Small intestine (tissue), 7 donors: Measurements from ENCODE around the gene FPR2. TPM values are rescaled to one million over a fixed set of nuclear protein-coding genes. Genes with fewer than 3 reads are reported as not detected.

Experiments
- DNase-seq, 2 donors: peaks; one replicate each; pipeline versions ENCODE4 v3.0.0 to v3.0.0-alpha.2; 2013
- FAIRE-seq: peaks from 2 replicates; lab custom pipeline; 2012; peaks lifted over from hg19 to GRCh38; lab: Jason Lieb, UNC
- H3K27ac ChIP-seq, 3 donors: one replicate each; pipeline ENCODE4 v1.5.1; 2013; ENCODE audit warnings: low read length in 2 of 3, mild to moderate bottlenecking in 2 of 3, control low read depth in 1 of 3, inconsistent platforms in 1 of 3, low read depth in 1 of 3, moderate library complexity in 1 of 3
- H3K27me3 ChIP-seq, 3 donors: one replicate each; pipeline ENCODE4 v1.6.1; 2013; ENCODE audit warnings: low read length in 3 of 3, inconsistent platforms in 1 of 3; ENCODE audit not compliant: control insufficient read depth in 3 of 3, insufficient read depth in 3 of 3
- H3K36me3 ChIP-seq, 3 donors: one replicate each; pipeline ENCODE4 v1.6.1; 2013; ENCODE audit warnings: low read length in 3 of 3, inconsistent platforms in 1 of 3, low read depth in 1 of 3, mild to moderate bottlenecking in 1 of 3, moderate library complexity in 1 of 3; ENCODE audit not compliant: control insufficient read depth in 3 of 3, insufficient read depth in 2 of 3
- H3K4me1 ChIP-seq, 3 donors: one replicate each; pipeline ENCODE4 v1.6.1; 2013; ENCODE audit warnings: low read length in 2 of 3, inconsistent platforms in 1 of 3, low read depth in 1 of 3, mild to moderate bottlenecking in 1 of 3, moderate library complexity in 1 of 3; ENCODE audit not compliant: control insufficient read depth in 3 of 3, insufficient read depth in 2 of 3
- H3K4me3 ChIP-seq, 3 donors: one replicate each; pipeline ENCODE4 v1.5.1; 2013; ENCODE audit warnings: low read length in 3 of 3, control low read depth in 1 of 3, inconsistent platforms in 1 of 3, low read depth in 1 of 3, mild to moderate bottlenecking in 1 of 3, moderate library complexity in 1 of 3
- H3K9me3 ChIP-seq, 2 donors: one replicate each; pipeline ENCODE4 v1.6.1; 2013; ENCODE audit warnings: low read depth in 1 of 2, low read length in 1 of 2; ENCODE audit not compliant: control insufficient read depth in 2 of 2, insufficient read depth in 1 of 2
- WGBS, 3 donors: extraction: QIAGEN DNeasy Blood & Tissue Kit; methylation state at CpG; one replicate each; pipeline ENCODE4 v1.1.7; 2013; 5-methylcytosine and 5-hydroxymethylcytosine counted together
- polyA plus RNA-seq, 4 donors: library from polyadenylated mRNA; stranded (reverse) in 3 of 4; unstranded in 1 of 4; fragments of 200-250 nt in 3 of 4; fragments of 120-200 nt in 1 of 4; gene quantifications; one replicate each; pipeline versions ENCODE4 v1.2.1 to v1.2.3, GENCODE V29; 2013
- donor health status: healthy with polysubstance abuse.
- donor health status: control.
- donor health status: control.
- donor health status: Bipolar disorder and iron deficiency.
- donor health status: healthy.

The FPR2 gene
- polyA plus RNA-seq, 4 donors: 0.04 to 2.6 (median 1.8) TPM; not detected in 1

DNA sequence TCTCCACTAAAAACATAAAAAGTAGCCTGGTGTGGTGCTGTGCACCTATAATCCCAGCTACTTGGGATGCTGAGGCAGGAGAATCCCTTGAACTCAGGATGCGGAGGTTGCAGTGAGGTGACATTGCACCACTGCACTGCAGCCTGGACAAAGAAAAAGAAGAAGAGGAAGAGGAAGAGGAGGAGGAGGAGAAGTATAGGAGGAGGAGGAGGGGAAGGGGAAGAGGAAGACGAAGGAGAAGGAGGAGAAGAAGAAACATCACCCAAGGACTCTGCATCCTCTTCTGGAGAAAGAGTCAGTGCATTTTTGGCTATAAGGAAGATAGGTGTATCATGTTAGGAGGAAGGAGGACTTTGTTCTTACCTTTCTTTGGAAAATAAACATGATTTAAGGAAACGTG lies 21.0 kb downstream of the FPR2 start:
- no peak for FAIRE-seq
- H3K27me3 ChIP-seq: no peaks in the 10 kb centered on the region
- no peak overlapping the region for H3K27ac ChIP-seq
- WGBS, 3 donors: 49 to 54% (median 52%) methylated on average over 3 of the region's 3 CpGs
- H3K4me1 ChIP-seq: no peaks in the 10 kb centered on the region
- H3K9me3 ChIP-seq: no peaks in the 10 kb centered on the region
- DNase-seq: no peak
- H3K36me3 ChIP-seq: no peaks in the 10 kb centered on the region
- H3K4me3 ChIP-seq: no peak overlapping the region

DNA sequence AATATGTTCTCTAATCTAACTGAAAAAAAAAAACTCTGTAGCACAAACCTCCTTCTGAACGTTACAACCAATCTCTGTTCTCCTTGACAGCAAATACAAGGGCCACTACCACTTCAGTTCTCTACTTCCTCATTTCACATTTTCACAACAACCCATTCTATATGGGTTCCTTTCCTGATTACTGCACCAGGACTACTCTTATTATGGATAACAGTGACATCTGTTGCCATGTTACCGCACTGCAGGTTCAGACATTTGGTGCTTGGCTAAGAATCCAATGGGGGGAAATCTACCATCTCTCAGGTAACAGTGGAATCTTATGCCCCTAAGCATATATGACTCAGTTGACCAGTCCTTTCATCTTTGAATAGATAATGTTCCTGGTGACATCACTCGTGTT lies 22.4 kb downstream of the FPR2 start:
- no peak for DNase-seq
- no peak for FAIRE-seq
- Histone ChIP-seq H3K9me3 (no peaks in the 10 kb centered on the region), H3K4me1 (no peaks in the 10 kb centered on the region), H3K36me3 (no peaks in the 10 kb centered on the region), H3K27ac (no peak overlapping the region), H3K4me3 (no peak overlapping the region), H3K27me3 (no peaks in the 10 kb centered on the region)
- 21 to 40% (median 24%) methylated on average over 3 of the region's 3 CpGs for WGBS, 3 donors

DNA sequence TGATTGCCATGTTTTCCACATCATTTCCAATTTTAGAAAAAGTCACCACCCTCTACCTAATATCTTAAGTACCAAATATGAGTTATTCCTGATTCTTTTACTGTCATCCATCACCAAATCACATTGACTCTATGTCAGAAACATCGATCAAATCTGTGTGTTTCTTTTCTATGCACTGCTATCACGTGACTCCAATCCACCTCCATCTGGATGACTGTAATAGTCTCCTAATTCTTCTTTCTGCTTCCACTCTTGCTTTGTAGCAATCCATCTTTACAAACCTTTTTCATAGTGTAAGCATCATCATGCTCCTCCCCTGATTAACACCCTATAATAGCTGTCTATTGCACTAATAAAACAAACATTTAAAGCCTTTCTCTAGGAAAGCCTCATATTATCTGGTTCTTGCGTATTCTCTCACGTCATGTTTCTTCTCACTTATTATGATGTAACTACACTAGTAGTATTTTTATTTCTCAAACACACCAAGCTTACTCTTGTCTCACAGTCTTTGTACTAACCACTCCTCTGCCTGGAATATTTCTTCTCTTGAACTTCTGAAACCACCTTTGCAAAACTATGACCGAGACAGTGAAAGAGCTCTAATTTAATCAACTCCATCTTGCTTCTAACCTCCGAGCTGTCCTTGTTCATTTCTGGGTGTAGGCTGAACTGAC lies 23.3 kb downstream of the FPR2 start:
- DNase-seq (no peak), FAIRE-seq (no peak)
- Histone ChIP-seq H3K36me3 (no peaks in the 10 kb centered on the region), H3K27me3 (no peaks in the 10 kb centered on the region), H3K9me3 (no peaks in the 10 kb centered on the region), H3K27ac (no peak overlapping the region), H3K4me1 (no peaks in the 10 kb centered on the region), H3K4me3 (no peak overlapping the region)
- WGBS, 3 donors: 62 to 68% (median 65%) methylated on average over 6 of the region's 6 CpGs

DNA sequence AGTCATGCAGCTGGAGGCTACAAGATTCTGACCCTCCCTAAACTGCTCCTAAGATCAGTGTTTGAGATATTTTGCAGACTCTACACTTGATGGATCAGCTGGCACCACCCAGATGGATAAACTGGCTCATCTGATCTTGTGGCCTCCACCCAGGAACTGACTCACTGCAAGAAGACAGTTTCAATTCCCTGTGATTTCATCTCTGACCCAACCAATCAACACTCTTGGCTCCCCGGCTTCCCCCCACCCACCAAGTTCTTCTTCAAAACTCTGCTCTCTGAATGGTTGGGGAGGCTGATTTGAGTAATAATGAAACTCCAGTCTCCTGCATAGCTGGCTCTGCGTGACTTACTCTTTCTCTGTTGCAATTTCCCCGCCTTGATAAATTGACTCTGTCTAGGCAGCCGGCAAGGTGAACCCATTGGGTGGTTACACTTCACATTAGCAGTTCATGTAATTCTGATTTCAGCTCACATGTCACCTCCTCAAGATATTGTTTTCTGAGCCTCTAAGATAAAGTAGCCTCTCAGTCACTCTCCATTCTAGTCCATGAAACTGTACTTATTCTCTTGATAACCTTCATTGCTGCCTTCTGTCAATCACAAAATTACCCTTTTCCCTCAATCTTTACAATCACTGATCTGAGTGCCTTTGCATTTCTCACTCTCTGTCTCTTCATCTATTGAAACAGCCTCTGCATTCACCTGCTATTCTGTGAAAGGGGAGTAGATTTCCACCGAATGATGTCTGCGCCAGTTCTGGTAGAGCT lies 24.1 kb downstream of the FPR2 start:
- DNase-seq (no peak), FAIRE-seq (no peak)
- Histone ChIP-seq H3K4me1 (no peaks in the 10 kb centered on the region), H3K9me3 (no peaks in the 10 kb centered on the region), H3K27me3 (no peaks in the 10 kb centered on the region), H3K27ac (peak overlapping the region in 1 of 3 donors; percentile 21), H3K4me3 (no peak overlapping the region), H3K36me3 (no peaks in the 10 kb centered on the region)
- 65 to 75% (median 74%) methylated on average over 6 of the region's 6 CpGs for WGBS, 3 donors

DNA sequence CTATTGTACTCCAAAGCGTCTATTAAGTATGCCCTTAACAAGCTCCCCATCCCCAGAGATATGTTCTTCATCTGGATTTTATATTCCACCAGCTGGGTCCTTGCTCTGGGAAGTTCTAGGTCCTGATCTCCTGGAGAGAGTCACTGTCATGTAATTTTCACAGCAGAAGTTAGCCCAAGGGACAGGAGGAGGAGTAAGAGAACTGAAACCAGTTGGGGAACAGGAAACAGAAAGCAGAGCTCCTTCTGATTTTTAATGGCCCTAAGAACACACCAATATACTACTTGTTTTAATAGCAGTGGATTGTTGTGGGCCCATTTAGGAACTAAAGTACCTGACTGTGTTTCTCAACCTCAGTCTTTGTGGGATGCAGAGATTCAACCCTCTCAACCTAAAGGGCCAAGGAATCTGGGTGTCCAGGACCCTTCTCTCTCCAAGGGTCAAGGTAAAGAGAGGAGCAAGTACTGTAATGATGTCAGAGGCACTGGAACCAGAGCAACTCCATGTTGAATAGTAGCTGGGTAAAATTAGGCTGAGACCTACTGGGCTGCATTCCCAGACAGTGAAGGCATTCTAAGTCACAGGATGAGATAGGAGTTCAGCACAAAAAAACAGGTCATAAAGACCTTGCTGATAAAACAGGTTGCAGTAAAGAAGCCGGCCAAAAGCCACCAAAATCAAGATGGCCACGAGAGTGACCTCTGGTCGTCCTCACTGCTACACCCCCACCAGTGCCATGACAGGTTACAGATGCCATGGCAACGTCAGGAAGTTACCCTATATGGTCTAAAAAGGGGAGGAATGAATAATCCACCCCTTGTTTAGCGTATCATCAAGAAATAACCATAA lies 25.9 kb downstream of the FPR2 start:
- 48 to 62% (median 48%) methylated on average over 6 of the region's 6 CpGs for WGBS, 3 donors
- DNase-seq: no peak
- H3K36me3 ChIP-seq: no peaks in the 10 kb centered on the region

DNA sequence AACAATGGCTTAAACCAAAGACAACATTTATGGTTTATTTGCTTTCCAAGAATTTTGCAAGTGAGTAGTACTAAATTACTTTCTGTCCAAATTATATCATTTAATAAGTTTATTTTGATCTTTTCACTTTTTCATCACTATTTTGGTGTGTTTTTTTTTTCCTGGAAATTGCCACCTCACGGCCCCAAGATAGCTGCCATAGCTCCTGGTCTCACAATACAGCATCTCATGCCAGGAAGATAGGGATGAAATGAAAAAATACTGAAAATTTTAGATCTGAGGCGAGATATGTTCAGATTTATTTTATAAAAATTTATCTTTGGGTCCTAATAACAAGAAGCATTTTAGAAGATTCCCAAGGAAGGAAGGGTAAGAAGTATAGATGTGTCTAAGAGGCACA lies 27.0 kb downstream of the FPR2 start:
- no peak for DNase-seq
- H3K27me3 ChIP-seq: no peaks in the 10 kb centered on the region
- H3K27ac ChIP-seq: no peak overlapping the region
- H3K36me3 ChIP-seq: no peaks in the 10 kb centered on the region
- H3K4me1 ChIP-seq: no peaks in the 10 kb centered on the region
- WGBS, 3 donors: 47 to 65% (median 47%) methylated on average over 2 of the region's 2 CpGs
- no peak for FAIRE-seq
- H3K4me3 ChIP-seq: no peak overlapping the region
- no peaks in the 10 kb centered on the region for H3K9me3 ChIP-seq

More for the DNA sequence above, 25.9 kb downstream of the FPR2 start:
- no peak for FAIRE-seq
- H3K27ac ChIP-seq: no peak overlapping the region
- no peak overlapping the region for H3K4me3 ChIP-seq
- no peaks in the 10 kb centered on the region for H3K4me1 ChIP-seq
- no peaks in the 10 kb centered on the region for H3K27me3 ChIP-seq
- no peaks in the 10 kb centered on the region for H3K9me3 ChIP-seq

DNA sequence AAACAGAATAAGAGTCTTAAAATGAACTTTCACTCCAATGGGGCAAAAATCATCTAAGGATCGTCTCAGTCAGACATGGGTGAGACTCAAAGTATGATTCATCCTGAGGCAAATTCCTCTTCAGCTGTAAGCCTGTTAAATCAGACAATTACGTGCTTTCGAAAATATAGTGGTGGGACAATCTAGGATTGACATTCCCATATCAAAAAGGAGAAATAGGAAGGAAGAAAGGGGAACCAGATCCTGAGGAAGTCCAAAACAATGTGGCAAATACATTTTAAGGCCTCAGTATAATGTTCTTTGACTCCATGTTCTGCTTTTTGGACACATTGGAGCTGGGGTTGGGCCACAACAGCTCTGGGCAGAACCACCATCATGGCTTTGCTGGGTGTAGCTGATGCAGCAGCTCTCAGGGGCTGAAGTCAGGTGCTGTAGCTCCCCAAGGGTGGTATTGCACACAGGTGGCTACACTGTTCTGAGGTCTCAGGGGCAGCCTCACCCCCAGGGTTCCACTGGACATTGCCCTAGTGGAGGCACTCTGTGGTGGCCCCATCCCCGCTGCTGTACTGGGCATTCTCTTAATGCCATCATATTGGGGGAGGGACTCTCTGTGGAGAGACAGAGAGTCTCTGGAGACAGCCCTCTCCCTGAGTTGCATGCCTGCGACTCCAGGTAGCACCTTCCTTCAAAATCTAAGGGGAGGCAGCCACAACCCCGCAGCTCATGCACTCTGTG lies 28.2 kb downstream of the FPR2 start:
- 80 to 83% (median 80%) methylated on average over 6 of the region's 6 CpGs for WGBS, 3 donors
- Histone ChIP-seq H3K27ac (no peak overlapping the region), H3K27me3 (no peaks in the 10 kb centered on the region), H3K4me1 (no peaks in the 10 kb centered on the region), H3K9me3 (no peaks in the 10 kb centered on the region), H3K4me3 (no peak overlapping the region), H3K36me3 (no peaks in the 10 kb centered on the region)
- FAIRE-seq: no peak
- no peak for DNase-seq

DNA sequence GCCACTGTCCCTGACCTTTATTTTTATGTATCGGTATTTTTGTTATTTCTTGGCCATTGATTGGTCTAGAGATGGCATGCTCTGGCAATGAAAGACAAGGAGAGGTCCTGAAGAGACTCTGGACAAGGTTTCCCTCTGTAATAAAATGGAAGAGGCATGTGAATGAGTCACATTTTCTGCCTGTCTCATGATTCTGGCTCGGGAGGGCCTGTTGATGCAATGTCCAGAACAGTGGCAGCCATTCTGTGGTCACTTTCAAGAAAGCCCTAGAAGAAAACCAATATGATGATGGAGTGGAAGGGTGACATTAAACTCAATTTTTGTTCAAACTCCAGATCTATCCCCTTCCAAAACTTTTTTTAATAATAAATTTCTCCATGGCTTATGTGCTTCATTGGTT lies 32.0 kb downstream of the FPR2 start:
- Histone ChIP-seq H3K9me3 (no peaks in the 10 kb centered on the region), H3K4me1 (no peaks in the 10 kb centered on the region), H3K36me3 (no peaks in the 10 kb centered on the region), H3K27ac (no peak overlapping the region), H3K4me3 (no peak overlapping the region), H3K27me3 (no peaks in the 10 kb centered on the region)
- no peak for FAIRE-seq
- DNase-seq: no peak
- WGBS, 3 donors: 46 to 70% (median 55%) methylated on average over 2 of the region's 2 CpGs
